Activated CD4-positive, CD25-positive, alpha-beta regulatory T cell treated with anti-CD3 and anti-CD28 coated beads, Interleukin-2, amount 50 U/mL, for 24 hours (primary cell): ENCODE data around the gene CXCL3.
A peak's percentile ranks its signal among the peaks of the same experiment; 100 is the strongest.

ENCODE experiments used
- ATAC-seq, 2 donors: fragments of 150-1000 bp; cut with Tn5 transposase; one replicate each; pipeline ENCODE4 v1.10.0; 2021; ENCODE audit warnings: mild to moderate bottlenecking in 1 of 2, moderate library complexity in 1 of 2

Gene CXCL3

GRCh38 chr4:74055096-74055495, 16.6 kb upstream of the CXCL3 start:
- ATAC-seq: no peak

GRCh38 chr4:74054483-74055047, 16.1 kb upstream of the CXCL3 start:
- no peak for ATAC-seq

GRCh38 chr4:74047152-74047551, 8.7 kb upstream of the CXCL3 start:
- no peak for ATAC-seq

- ATAC-seq: no peak
Observed at GRCh38 chr4:74045772-74046171, 7.3 kb upstream of the CXCL3 start.

GRCh38 chr4:74045247-74045646, 6.8 kb upstream of the CXCL3 start:
- no peak for ATAC-seq

- ATAC-seq: no peak
Observed at GRCh38 chr4:74044677-74045076, 6.2 kb upstream of the CXCL3 start.

- no peak for ATAC-seq
Observed at GRCh38 chr4:74042681-74043080, 4.2 kb upstream of the CXCL3 start.

GRCh38 chr4:74041418-74041817, 2.9 kb upstream of the CXCL3 start:
- no peak for ATAC-seq

- no peak for ATAC-seq
Observed at GRCh38 chr4:74039315-74039763, 850 bp upstream of the CXCL3 start.

- ATAC-seq: no peak
Observed at GRCh38 chr4:74038086-74038424, 434 bp downstream of the CXCL3 start.

GRCh38 chr4:74037076-74037955, 1.2 kb downstream of the CXCL3 start:
- ATAC-seq: peak in 1 of 2 donors; percentile 24

- no peak for ATAC-seq
Observed at GRCh38 chr4:74033739-74034138, 4.8 kb downstream of the CXCL3 start.

- no peak for ATAC-seq
Observed at GRCh38 chr4:74032064-74032463, 6.4 kb downstream of the CXCL3 start.

- no peak for ATAC-seq
Observed at GRCh38 chr4:74031576-74031975, 6.9 kb downstream of the CXCL3 start.

GRCh38 chr4:74030285-74030684, 8.2 kb downstream of the CXCL3 start:
- no peak for ATAC-seq

GRCh38 chr4:74028504-74028903, 10.0 kb downstream of the CXCL3 start:
- ATAC-seq: no peak

GRCh38 chr4:74023709-74024108, 14.8 kb downstream of the CXCL3 start:
- no peak for ATAC-seq

- no peak for ATAC-seq
Observed at GRCh38 chr4:74021601-74022000, 16.9 kb downstream of the CXCL3 start.

- no peak for ATAC-seq
Observed at GRCh38 chr4:74018771-74019170, 19.7 kb downstream of the CXCL3 start.

GRCh38 chr4:74018116-74018515, 20.4 kb downstream of the CXCL3 start:
- no peak for ATAC-seq

- no peak for ATAC-seq
Observed at GRCh38 chr4:74016068-74016467, 22.4 kb downstream of the CXCL3 start.

GRCh38 chr4:74015126-74015780, 23.2 kb downstream of the CXCL3 start:
- no peak for ATAC-seq

- no peak for ATAC-seq
Observed at GRCh38 chr4:74014332-74014731, 24.2 kb downstream of the CXCL3 start.

GRCh38 chr4:74013264-74013663, 25.2 kb downstream of the CXCL3 start:
- no peak for ATAC-seq
